GM19240 (cell line): Measurements from ENCODE around the gene ALOXE3.
"Not testable (repeated sequence)": the region's sequence is repeated elsewhere in the genome, so short reads cannot be mapped to it uniquely, and the experiment has no call there.

ENCODE experiments used
- DNase-seq: peaks from one replicate; pipeline ENCODE4 v3.0.0; 2011; ENCODE audit warnings: low spot score; ENCODE audit not compliant: insufficient read length

The ALOXE3 gene

DNA sequence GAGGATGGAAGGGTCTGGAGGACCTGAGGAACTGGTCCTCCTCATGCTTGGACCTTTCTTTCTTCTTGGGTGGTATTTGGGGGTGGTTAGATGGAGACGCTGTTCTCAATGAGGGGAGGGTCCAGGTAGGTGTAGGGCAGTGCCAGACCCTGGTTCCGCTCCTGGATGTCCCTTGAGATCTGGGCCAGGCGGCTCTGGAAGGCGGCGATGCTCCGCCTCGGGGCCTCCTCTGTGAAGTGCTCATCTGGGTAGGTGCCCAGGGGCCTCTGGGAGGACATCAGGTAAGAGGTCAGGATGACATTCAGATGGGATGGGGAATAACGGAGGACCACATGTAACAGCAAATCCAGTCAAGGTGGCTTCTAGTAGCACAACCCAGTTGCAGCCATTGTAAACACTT, 21.8 kb downstream of the ALOXE3 start:
- no peak for DNase-seq

DNA sequence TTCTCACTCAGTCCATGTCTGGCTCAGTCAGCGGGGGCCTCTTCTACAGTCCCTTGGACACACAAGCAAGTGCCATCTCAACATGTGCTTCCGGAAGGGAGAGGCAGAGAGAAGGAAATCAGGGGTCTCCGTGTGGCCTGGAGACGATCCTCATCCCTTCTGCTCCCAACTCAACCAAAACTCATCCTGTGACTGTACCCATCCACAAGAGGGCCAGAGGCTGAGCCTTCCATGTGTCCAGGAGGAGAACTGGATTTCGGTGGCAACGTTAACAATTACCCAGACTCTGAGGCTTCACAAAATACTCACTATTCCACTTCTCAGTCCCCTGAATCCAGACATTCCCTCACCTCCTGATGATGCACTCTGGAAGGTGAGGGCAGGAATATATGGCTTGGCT, 23.0 kb downstream of the ALOXE3 start:
- no peak for DNase-seq

DNA sequence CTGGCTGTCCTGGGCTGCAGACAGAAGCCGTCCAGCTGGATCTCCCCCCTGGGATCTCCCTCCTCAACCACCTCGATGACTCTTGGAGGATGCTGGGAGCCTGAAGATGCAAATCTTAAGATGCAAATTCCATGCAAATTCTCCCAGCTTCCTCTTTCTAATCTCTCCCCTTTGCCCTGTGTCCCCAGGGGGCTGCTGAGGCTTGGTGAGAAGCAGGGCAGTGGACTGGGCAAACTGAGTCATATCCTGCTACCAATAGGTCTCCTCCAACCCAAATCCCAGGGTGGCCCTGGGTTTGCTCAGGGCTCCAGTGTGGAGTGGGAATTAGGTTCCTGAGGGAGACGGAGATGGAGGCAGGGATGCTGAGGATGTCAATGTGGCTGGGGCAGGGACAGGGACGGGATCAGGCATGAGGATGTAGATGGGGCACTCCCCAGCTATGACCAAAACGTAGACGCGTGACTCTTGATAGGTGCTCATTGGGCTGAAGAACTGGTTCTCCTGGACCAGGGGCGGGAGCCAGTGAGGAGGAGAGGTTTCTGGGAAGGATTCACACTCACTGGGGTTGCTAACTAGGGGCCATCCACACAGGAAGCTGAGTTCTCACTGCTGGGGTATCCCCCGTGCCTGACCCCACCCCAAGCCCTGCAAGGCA, 27.2 kb downstream of the ALOXE3 start:
- peak; percentile 55 for DNase-seq

DNA sequence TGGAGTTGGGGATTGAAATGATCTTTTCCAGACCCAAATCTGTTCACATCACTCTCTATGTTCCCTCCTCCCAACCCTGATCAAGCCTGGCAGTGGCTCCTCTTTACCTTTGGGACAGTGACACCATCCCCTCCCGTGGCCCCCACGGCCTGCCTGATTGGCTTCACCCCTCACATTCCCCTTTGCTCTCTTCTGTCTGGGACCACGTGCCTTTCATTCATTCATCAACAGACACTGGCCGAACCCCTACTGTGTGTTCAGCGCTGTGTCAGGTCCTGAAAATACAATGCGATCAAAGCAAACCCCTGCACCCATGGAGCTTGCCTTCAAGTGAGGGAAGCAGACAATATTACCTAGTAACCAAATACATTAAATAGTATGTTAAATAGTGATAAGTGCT, 28.6 kb downstream of the ALOXE3 start:
- DNase-seq = no peak

DNA sequence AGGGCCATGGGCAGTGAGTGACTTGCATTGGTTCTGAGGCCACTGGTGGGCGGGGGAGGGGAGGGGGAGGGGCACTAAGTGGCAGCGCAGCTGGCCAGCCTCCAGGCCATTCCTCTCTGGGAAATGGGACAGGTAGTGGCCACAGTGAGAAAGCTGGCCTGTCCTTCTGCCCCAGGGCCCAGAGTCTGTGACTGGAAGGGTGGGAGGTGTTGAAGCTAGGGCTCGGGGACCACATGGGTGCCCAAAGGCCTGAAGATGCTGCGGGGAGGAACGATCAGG, 30.4 kb downstream of the ALOXE3 start:
- no peak for DNase-seq

DNA sequence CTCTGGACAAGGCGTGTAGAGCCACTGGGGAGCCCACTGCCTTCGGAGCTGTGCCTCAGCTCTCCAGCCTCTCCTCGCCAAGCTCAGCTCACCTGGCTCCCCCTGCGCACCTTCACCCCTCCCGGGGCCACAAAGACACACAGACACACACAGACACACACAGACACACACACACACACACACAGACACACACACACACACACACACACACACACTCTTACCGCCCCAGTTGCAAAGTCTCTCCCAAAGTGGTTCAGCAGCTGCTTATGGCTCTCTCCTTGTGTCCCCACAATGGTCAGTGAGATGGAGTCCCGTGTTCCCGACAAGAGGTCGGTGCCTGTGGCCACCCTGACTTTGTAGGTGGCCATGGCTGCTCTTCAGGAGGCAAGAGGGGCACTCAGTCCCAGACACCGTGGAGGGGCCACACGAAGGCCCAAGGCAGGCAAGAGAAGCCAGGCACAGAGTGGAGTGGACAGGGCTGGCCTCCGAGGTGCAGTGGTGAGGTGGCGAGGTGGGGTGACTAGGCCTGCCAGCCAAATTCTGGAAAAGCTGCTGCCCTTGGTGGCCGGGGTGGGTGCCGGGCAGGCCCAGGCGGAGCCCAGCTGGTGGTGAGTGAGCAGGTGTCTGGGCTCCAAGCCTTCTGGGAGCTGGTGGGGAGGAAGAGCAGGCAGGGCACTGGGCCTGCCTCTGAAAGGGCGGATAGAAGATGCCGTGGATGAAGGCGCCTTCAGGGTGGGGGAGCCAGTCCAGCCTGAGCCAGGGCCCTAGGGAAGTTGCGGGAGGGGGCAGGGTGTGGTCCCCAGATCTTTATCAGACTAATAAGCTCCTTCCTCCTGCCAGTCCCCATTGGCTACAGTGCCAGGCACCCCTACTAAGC, 31.0 kb downstream of the ALOXE3 start, which contains the start of gene ALOX12B:
Gene ALOX12B (minus strand): TSS at position 642 of the 877 bp plus-strand sequence. CDS start 274 bp downstream, at position 368.
- no peak for DNase-seq

DNA sequence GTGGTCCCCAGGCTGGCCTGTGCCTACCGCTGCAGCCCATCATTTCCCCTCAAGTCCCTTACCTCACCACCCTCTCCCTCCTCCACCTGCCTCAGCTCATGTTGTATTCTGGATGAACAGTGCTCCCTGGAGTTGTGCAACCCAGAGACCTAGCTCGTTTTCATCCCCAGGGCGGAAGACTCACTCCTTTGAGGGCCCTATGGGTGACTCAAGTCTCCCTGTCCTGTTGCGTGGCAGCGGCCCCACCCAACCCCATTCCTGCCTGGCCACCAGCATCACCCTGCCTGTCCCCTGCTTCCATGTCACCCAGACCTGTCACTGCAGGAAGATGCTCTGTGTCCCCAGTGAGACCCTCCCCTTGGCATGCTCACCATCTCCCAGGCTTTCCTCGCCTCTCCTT, 34.1 kb downstream of the ALOXE3 start:
- DNase-seq = no peak

DNA sequence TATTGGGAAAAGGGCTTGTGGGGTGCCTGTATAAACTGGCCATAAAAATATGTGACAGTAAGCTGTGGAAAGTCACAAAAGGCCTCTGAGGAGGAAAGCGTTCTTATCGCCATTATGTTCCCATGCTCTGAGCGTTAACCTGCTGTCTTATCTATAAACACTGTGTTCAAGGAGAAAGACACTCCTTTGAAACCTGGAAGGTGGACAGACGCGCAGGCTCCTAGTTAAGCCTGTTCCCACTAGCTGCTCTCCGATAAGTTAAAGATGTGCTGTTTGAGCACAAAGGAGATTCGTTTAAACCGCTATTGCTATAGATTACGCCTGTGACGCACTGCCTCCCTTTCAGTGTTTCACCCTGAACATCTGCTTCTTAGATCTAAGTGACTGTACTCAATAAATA, 36.0 kb downstream of the ALOXE3 start:
- DNase-seq = no peak

DNA sequence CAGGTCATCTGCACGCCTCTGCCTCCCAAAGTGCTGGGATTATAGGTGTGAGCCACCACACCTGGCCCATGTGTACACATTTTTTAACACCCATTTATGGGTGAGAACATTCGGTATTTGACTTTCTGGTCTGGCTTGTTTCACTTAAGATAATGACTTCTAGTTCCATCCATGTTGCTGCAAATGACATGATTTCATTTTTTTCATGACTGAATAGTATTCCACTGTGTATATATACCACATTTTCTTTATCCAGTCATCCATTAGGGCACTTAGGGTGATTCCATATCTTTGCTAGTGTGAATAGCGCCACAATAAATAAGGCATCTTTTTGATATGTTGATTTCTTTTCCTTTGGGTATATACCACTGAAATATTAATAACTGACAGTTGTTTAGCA, 36.4 kb downstream of the ALOXE3 start:
- no peak for DNase-seq

DNA sequence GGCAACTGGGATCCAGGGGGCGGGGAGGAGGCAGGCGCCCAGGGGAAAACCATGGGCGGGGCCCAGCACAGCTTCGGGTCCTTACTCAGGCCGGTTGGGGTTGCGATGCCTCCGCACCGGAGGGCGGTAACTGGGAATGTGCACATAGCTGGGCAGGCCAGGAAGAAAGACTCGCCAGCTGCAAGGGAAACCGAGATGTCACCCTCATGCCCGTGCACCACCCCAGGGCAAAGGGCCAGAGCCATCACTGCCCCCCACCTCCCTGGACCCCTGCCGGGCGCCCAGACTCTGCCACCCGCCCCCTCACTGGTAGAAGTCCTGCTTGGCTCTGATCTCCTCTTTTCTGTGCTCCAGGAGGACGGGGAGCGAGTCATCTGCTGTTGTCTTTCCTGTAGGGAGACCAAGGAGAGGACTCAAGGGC, 37.5 kb downstream of the ALOXE3 start:
- no peak for DNase-seq

DNA sequence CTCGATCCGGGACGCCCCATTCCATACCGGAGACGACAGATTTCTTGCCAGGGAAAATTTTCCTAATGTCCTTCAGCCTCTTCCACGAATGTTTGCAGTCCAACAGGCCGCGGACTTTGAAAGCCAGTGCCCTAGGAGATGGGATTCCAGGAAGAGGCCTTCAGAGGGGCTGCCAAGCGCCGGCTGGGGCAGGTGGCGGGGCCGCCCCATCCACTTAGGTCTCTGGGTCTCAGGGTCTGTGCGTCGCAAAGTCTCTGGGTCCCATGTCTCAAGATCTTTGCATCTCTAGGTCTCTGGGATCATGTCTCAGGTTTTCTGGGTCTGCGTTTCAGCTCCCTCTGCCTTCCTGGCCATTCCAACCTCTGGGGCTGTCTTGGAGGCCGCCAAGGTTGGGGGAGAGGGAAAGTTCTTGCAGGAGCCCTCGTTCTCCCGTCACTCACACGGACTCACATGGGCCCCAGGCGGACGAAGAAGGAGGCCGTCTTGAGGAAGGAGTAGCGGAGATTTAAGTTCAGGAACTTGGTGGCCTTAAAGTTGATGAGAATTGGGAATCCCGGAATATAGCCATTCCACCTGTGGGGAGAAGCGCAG, 38.0 kb downstream of the ALOXE3 start:
- DNase-seq = no peak

DNA sequence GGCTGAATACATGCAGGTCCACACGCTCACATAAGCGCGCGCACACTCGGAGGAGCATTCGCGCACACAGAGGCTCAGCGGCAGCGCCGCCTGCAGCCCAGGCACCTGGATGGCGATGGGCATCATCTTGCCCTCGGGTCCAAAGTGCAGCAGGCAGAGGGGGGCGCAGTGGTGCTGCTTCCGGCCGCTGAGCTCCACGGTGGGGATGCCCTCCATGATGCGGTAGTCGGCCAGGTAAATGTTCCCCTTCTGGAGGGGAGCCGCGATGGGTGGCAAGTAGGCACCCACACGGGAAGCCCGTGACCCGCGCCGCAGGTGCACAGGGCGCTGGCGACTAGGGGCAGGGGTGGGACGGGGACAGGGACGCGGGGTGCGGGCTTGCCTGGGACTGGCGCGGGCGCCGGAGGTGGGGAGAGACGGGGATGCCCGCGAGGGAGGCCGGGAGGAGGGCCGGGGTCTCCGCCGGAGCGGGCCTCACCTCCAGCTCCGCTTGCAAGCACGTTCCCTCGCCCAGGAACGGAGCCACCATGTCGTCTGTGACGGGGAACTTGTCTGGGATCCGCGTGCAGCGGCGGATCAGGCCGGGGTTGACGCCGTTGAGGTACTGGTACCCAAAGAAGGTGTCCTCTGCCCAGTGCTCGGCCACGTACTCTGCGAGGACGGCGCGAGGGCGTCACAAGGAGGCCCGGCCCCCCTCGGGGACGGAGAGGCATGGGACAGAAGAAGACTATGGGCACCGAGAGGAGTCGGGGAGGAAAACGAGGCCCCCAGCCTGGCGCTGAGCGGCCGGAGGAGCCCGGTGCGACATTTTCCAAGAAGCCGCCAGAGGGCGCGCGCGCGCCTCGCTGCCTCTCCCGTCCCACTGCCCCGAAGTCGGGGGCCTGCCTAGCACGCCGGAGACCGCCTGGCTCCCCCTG, 38.8 kb downstream of the ALOXE3 start:
- peak; percentile 93 for DNase-seq

DNA sequence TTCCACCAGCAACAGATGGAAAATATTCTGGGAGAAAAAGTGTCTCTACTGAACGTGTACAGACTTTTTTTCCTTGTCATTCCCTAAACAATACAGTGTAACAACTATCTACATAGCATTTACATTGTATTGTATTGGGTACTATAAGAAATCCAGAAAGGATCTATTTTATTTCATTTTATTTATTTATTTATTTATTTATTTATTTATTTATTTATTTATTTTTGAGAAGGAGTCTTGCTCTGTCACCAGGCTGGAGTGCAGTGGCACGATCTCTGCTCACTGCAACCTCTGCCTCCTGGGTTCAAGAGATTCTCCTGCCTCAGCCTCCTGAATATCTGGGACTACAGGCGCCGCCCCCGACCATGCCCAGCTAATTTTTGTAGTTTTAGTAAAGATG, 40.4 kb downstream of the ALOXE3 start:
- not testable (repeated sequence) for DNase-seq

DNA sequence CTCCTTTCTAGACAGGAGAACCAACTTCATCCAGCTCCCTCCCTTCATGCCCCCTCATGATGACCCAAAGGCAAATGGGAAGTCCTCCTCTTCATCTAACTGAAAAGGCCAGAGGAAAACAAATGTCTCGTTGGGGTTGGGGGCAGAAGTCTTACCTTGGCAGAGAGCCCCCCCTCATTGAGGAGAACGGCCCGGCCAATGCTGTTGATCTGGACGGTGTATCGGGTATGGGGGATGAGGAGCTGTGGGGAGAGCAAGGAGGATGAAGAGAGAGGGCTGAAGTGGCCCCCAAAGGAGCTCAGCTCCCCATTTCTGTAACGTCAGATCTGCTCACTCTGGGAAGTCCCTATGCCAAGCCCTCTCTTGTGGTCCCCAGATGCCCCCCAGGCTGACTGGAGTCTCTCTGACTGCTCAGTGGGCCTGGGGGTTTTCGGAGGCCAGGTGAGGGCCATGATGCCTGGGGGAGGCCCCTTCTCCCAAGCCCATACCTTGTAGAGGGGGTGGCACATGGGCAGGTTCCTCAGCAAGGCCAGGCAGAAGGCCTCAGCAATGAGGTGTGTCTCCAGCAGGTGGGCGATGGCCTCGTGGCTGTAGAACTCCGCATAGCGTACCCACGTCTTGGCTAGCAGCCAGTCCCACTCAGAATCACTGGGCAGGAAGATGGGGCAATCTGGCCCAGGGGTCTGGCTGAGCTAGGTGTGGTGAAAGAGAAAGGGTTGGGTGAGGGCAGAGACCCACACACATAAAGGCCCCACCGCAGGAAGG, 41.6 kb downstream of the ALOXE3 start:
- DNase-seq = no peak

DNA sequence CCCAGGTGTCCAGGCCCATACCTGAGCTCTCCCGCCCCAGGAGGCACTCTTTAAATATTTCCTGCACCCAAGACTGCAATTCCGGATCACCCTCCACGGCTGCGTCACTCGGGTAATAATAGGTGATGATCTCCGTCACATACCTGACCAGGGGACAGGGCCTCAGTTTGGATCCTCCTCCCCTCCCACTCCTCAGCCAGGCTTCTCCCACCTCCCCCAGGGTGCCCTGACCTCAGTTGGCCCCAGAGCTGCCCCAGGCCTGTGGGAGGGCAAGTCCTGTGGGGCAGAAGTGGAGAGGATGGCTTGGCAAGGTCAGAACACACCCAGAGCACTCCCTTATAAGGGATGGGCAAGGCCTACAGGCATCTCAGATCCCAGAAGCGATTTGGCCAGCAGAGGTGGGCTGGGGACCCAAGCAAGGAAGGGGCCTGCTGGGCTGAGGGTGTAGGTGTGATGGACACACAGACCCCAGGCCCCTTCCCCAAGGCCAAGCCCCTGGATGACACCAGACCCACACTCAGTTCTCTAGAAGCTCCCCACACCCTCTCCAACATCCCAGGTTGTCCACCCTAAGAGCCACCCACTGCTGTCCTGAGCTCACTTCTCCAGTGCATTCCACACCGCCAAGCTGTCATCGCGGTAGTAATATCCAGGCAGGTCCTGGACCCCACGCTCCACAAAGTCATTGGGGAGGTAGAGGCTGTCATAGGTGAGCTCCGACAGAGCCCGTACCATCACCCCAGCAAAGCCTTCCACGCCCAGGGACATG, 42.6 kb downstream of the ALOXE3 start:
- DNase-seq = no peak

DNA sequence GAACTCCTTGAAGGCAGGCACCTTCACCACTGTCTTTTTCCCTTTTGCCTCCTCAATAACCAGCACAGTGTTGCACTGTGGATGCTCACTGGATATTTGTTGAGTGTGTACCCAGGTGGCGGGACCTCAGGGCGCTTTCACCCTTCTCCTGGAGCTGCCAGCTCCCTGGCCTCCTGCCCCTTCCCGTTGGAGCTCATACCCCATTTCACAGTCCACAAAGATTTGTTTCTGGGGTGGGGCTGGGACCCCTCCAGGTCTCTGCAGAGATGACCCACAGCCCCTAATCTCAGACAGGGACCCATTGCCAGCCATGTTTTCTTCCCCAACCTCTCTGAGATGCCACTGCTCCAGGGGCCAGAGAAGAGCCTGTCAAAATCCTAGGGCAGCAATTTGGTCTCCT, 43.2 kb downstream of the ALOXE3 start:
- no peak for DNase-seq

DNA sequence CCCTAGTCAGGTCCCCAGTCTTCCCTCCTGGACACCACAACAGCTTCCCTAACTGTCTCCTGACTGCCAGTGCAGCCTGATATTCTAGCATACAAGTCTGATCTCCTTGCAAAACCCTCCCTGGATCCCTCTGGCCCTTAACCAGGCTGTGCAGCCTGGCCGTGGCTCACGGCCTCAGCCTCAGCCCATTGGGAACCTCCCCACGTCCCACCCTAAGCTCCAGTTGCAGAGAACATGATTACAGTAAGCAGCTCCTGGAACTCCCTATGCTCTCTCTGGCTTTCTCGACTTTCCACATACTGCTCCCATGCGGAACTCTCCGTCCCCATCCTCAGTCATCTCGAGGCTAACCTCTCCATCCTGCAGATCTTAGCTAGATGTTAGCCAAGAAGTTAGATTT, 43.8 kb downstream of the ALOXE3 start:
- no peak for DNase-seq

DNA sequence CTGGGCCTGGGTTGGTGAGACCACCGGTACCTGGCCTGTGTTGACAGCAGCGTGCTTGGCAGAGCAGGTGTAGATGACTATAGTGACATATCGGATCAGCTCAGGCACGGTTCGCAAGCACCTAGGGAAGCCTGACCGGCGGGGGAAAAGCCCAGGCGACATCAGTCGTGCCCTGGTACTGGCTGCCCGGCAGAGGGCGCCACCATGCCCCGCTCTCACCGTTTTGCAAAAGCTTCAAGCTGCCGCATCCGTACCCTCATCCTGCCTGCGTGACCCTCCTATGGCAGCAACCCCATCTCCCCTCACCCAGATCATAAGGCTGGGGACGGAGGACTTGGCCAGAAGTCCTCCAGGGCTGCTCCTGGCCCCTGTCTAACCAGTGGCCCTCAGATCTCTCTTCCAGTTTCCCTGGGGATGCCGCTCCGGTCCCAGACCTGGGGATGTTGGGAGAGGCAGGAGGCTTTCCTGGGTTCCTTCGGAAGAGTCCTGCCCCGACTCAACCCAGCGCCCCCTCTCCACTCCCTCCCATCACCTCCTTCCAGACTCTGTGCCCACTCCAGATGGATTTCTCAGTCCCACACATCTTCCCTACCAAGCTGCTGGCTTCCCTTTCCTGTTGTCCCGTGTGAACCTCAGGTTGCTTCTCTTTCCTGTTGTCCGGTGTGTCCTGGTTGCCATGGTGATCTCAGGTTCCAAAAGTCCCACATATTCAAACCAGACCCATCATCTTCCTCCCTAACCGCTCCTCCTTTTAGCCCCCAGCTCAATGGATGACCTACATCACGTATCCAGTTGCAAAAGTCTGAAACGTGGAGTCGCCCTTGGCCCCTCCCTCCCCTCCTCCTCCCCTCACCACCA, 44.5 kb downstream of the ALOXE3 start:
- peak; percentile 76 for DNase-seq
